H9 (cell line): ENCODE measurements around the gene LARP1. TPM values are rescaled to one million over a fixed set of nuclear protein-coding genes. Genes with fewer than 3 reads are reported as not detected.

Experiments
- DNase-seq: peaks from one replicate; pipeline ENCODE4 v3.0.0-alpha.2; 2017
- H2AFZ ChIP-seq: one replicate; pipeline ENCODE4 v1.6.1; 2013; ENCODE audit warnings: mild to moderate bottlenecking, low read length, control low read depth, moderate library complexity
- H2AK5ac ChIP-seq: 2 replicates; pipeline ENCODE4 v1.6.1; 2013; ENCODE audit warnings: low read length, control low read depth, mixed read lengths; ENCODE audit not compliant: insufficient read length
- H2BK120ac ChIP-seq: one replicate; pipeline ENCODE4 v1.6.1; 2013; ENCODE audit warnings: low read depth, mild to moderate bottlenecking, low read length, control low read depth, inconsistent platforms; ENCODE audit not compliant: poor library complexity, severe bottlenecking
- H2BK12ac ChIP-seq: 2 replicates; pipeline ENCODE4 v1.6.1; 2013; ENCODE audit warnings: low read length, control low read depth, mixed read lengths, low read depth; ENCODE audit not compliant: insufficient read length
- H2BK15ac ChIP-seq: 2 replicates; pipeline ENCODE4 v1.6.1; 2013; ENCODE audit warnings: low read depth, low read length, control low read depth
- H2BK20ac ChIP-seq: one replicate; pipeline ENCODE4 v1.6.1; 2013; ENCODE audit warnings: low read depth, mild to moderate bottlenecking, low read length, control low read depth, inconsistent platforms; ENCODE audit not compliant: poor library complexity, severe bottlenecking
- H2BK5ac ChIP-seq: 2 replicates; pipeline ENCODE4 v1.6.1; 2013; ENCODE audit warnings: low read length, control low read depth, mixed read lengths; ENCODE audit not compliant: insufficient read length
- H3K14ac ChIP-seq: 2 replicates; pipeline ENCODE4 v1.6.1; 2013; ENCODE audit warnings: low read length, control low read depth; ENCODE audit not compliant: insufficient read depth
- H3K18ac ChIP-seq: 2 replicates; pipeline ENCODE4 v1.6.1; 2013; ENCODE audit warnings: low read depth, mild to moderate bottlenecking, mixed read lengths, low read length, control low read depth; ENCODE audit not compliant: insufficient read length
- H3K23ac ChIP-seq: 2 replicates; pipeline ENCODE4 v1.6.1; 2013; ENCODE audit warnings: low read length, control low read depth, mixed read lengths, low read depth; ENCODE audit not compliant: insufficient read length
- H3K23me2 ChIP-seq: 2 replicates; pipeline ENCODE4 v1.6.1; 2013; ENCODE audit warnings: low read depth, mild to moderate bottlenecking, mixed read lengths, low read length, control low read depth; ENCODE audit not compliant: insufficient read length, poor library complexity, severe bottlenecking
- H3K27ac ChIP-seq: 2 replicates; pipeline ENCODE4 v1.5.1; 2013; ENCODE audit warnings: low read length, control low read depth, mixed read lengths, low read depth; ENCODE audit not compliant: insufficient read length
- H3K27me3 ChIP-seq: 2 replicates; pipeline ENCODE4 v1.6.1; 2013; ENCODE audit warnings: low read length, control low read depth, inconsistent platforms; ENCODE audit not compliant: insufficient read depth
- H3K4ac ChIP-seq: 2 replicates; pipeline ENCODE4 v1.6.1; 2013; ENCODE audit warnings: low read depth, mild to moderate bottlenecking, control low read depth, inconsistent platforms, low read length, moderate library complexity
- H3K4me1 ChIP-seq: 2 replicates; pipeline ENCODE4 v1.6.1; 2013; ENCODE audit warnings: low read length, control low read depth, inconsistent platforms; ENCODE audit not compliant: insufficient read depth
- H3K4me2 ChIP-seq: 2 replicates; pipeline ENCODE4 v1.6.1; 2013; ENCODE audit warnings: low read length, control low read depth, mixed read lengths; ENCODE audit not compliant: insufficient read length, insufficient read depth
- H3K56ac ChIP-seq: 2 replicates; pipeline ENCODE4 v1.6.1; 2013; ENCODE audit warnings: low read depth, mild to moderate bottlenecking, mixed read lengths, low read length, control low read depth; ENCODE audit not compliant: insufficient read length
- H3K79me1 ChIP-seq: 2 replicates; pipeline ENCODE4 v1.6.1; 2013; ENCODE audit warnings: low read depth, mild to moderate bottlenecking, moderate library complexity, low read length, control low read depth, inconsistent platforms; ENCODE audit not compliant: insufficient read depth, poor library complexity, severe bottlenecking
- H3K79me2 ChIP-seq: 2 replicates; pipeline ENCODE4 v1.6.1; 2013; ENCODE audit warnings: low read length, control low read depth, inconsistent platforms; ENCODE audit not compliant: insufficient read depth
- H3K9ac ChIP-seq: 2 replicates; pipeline ENCODE4 v1.6.1; 2013; ENCODE audit warnings: low read length, control low read depth, mixed read lengths; ENCODE audit not compliant: insufficient read length; ENCODE audit errors: extremely low read depth
- H3K9me3 ChIP-seq: one replicate; pipeline ENCODE4 v1.6.1; 2013; ENCODE audit warnings: low read depth, low read length, inconsistent platforms; ENCODE audit not compliant: control insufficient read depth
- H3T11ph ChIP-seq: one replicate; pipeline ENCODE4 v1.6.1; 2013; ENCODE audit warnings: mild to moderate bottlenecking, low read length, control low read depth, inconsistent platforms
- H4K20me1 ChIP-seq: one replicate; pipeline ENCODE4 v1.6.1; 2013; ENCODE audit not compliant: control insufficient read depth, insufficient read length, insufficient read depth
- H4K5ac ChIP-seq: 2 replicates; pipeline ENCODE4 v1.6.1; 2013; ENCODE audit warnings: low read depth, mild to moderate bottlenecking, mixed read lengths, low read length, control low read depth; ENCODE audit not compliant: insufficient read length
- H4K8ac ChIP-seq: replicated peaks from 2 replicates; pipeline ENCODE4 v1.6.1; 2013; ENCODE audit warnings: low read length, control low read depth, mixed read lengths, low read depth; ENCODE audit not compliant: insufficient read length
- H4K91ac ChIP-seq: 2 replicates; pipeline ENCODE4 v1.6.1; 2013; ENCODE audit warnings: low read depth, mild to moderate bottlenecking, moderate library complexity, mixed read lengths, low read length, control low read depth; ENCODE audit not compliant: insufficient read length
- H3K27ac Mint-ChIP-seq, 3 experiments: 2 replicates in 2 of 3; 3 replicates in 1 of 3; pipeline ENCODE4 v1.8.0; 2020 to 2021; ENCODE audit warnings: mixed read lengths in 3 of 3, mild to moderate bottlenecking in 1 of 3, moderate library complexity in 1 of 3
- H3K27me3 Mint-ChIP-seq: 2 replicates; pipeline ENCODE4 v1.8.0; 2021; ENCODE audit warnings: low read depth, mild to moderate bottlenecking, moderate library complexity, mixed read lengths
- H3K36me3 Mint-ChIP-seq, 3 experiments: 2 replicates in 2 of 3; 3 replicates in 1 of 3; pipeline ENCODE4 v1.8.0; 2020 to 2021; ENCODE audit warnings: low read depth in 3 of 3, mixed read lengths in 3 of 3; ENCODE audit not compliant: insufficient read depth in 1 of 3
- H3K4me1 Mint-ChIP-seq, 2 experiments: 2 replicates each; pipeline ENCODE4 v1.8.0; 2020; ENCODE audit warnings: mixed read lengths in 2 of 2
- H3K4me3 Mint-ChIP-seq, 2 experiments: 2 replicates in 1 of 2; 3 replicates in 1 of 2; pipeline ENCODE4 v1.8.0; 2020 to 2021; ENCODE audit warnings: mild to moderate bottlenecking in 2 of 2, mixed read lengths in 2 of 2, moderate library complexity in 1 of 2
- H3K9me3 Mint-ChIP-seq, 2 experiments: 2 replicates in 1 of 2; 3 replicates in 1 of 2; pipeline ENCODE4 v1.8.0; 2020; ENCODE audit warnings: mild to moderate bottlenecking in 2 of 2, mixed read lengths in 2 of 2, moderate library complexity in 1 of 2
- WGBS: extraction: QIAGEN DNeasy Blood & Tissue Kit; methylation state at CpG from one replicate; pipeline ENCODE4 v1.1.7; 2013; ENCODE audit warnings: missing lambda C conversion rate, low lambda C conversion rate, mixed read lengths; ENCODE audit not compliant: insufficient read length; ENCODE audit errors: extremely low coverage; 5-methylcytosine and 5-hydroxymethylcytosine counted together
- total RNA-seq: library from RNA; stranded (reverse); gene quantifications from 2 replicates; pipeline ENCODE4 v1.2.1, GENCODE V29; 2021
- TF ChIP-seq, protein P1 (sequence below): fragments of 200-600 bp; sonication (generic); conservative IDR thresholded peaks from 3 replicates; pipeline ENCODE4 v1.8.0; 2021; ENCODE audit warnings: antibody characterized with exemption, mild to moderate bottlenecking

Gene LARP1
- total RNA-seq, 1 experiment from 2014 or later, result 405 TPM

DNA sequence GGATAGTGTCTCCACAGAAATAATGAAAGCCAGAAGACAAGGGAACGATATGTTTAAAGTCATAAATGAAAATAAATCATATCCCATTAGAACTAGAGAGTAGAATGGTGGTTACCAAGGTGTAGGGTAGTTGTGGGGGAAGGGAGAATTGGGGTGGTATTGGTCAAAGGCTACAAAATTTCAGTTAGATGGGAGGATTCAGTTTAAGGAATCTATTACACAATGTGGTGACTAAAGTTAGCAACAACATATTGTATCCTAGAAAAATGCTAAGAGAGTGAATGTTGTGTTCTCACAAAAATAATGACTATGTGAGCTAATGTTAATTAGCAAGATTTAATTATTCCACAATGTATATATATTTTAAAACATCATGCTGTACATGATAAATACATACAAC, 27.8 kb upstream of the LARP1 start:
- peaks cover 28 to 40% of the 10 kb centered on the region in 2 experiments for H3K4me1 Mint-ChIP-seq
- Histone ChIP-seq H3K27ac (no peak overlapping the region), H2AK5ac (no peak overlapping the region), H2AFZ (no peak overlapping the region), H3K79me2 (no peaks in the 10 kb centered on the region; the same call in 1 of the 2 replicates), H3K14ac (no peak overlapping the region), H3K9me3 (no peaks in the 10 kb centered on the region), H2BK5ac (no peak overlapping the region), H2BK15ac (no peak overlapping the region), H4K8ac (no peak overlapping the region), H3K23me2 (no peaks in the 10 kb centered on the region), H3T11ph (no peak overlapping the region), H3K79me1 (no peaks in the 10 kb centered on the region), H3K23ac (no peak overlapping the region), H4K5ac (no peak overlapping the region), H3K9ac (no peak overlapping the region), H4K91ac (no peak overlapping the region), H3K18ac (no peak overlapping the region), H2BK12ac (no peak overlapping the region), H3K4me2 (no peak overlapping the region), H2BK120ac (no peak overlapping the region), H4K20me1 (no peaks in the 10 kb centered on the region), H3K56ac (no peak overlapping the region), H2BK20ac (no peak overlapping the region), H3K27me3 (no peaks in the 10 kb centered on the region), H3K4ac (no peak overlapping the region), H3K4me1 (peaks cover 11% of the 10 kb centered on the region)
- H3K9me3 Mint-ChIP-seq, result no peaks in the 10 kb centered on the region
- H3K27me3 Mint-ChIP-seq, result no peaks in the 10 kb centered on the region
- WGBS, result no CpG with 5 or more reads among the region's 1 CpG
- H3K27ac Mint-ChIP-seq, result no peak overlapping the region
- H3K4me3 Mint-ChIP-seq, result no peak overlapping the region
- DNase-seq, result no peak
- H3K36me3 Mint-ChIP-seq, result peaks cover 0 to 4% (median 0%) of the 10 kb centered on the region in 3 experiments; a peak in 2 of 7 replicates
- TF ChIP-seq, protein P1, sequence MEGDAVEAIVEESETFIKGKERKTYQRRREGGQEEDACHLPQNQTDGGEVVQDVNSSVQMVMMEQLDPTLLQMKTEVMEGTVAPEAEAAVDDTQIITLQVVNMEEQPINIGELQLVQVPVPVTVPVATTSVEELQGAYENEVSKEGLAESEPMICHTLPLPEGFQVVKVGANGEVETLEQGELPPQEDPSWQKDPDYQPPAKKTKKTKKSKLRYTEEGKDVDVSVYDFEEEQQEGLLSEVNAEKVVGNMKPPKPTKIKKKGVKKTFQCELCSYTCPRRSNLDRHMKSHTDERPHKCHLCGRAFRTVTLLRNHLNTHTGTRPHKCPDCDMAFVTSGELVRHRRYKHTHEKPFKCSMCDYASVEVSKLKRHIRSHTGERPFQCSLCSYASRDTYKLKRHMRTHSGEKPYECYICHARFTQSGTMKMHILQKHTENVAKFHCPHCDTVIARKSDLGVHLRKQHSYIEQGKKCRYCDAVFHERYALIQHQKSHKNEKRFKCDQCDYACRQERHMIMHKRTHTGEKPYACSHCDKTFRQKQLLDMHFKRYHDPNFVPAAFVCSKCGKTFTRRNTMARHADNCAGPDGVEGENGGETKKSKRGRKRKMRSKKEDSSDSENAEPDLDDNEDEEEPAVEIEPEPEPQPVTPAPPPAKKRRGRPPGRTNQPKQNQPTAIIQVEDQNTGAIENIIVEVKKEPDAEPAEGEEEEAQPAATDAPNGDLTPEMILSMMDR, result no peak
